ENCODE results near the gene ARPC1A.

DNA sequence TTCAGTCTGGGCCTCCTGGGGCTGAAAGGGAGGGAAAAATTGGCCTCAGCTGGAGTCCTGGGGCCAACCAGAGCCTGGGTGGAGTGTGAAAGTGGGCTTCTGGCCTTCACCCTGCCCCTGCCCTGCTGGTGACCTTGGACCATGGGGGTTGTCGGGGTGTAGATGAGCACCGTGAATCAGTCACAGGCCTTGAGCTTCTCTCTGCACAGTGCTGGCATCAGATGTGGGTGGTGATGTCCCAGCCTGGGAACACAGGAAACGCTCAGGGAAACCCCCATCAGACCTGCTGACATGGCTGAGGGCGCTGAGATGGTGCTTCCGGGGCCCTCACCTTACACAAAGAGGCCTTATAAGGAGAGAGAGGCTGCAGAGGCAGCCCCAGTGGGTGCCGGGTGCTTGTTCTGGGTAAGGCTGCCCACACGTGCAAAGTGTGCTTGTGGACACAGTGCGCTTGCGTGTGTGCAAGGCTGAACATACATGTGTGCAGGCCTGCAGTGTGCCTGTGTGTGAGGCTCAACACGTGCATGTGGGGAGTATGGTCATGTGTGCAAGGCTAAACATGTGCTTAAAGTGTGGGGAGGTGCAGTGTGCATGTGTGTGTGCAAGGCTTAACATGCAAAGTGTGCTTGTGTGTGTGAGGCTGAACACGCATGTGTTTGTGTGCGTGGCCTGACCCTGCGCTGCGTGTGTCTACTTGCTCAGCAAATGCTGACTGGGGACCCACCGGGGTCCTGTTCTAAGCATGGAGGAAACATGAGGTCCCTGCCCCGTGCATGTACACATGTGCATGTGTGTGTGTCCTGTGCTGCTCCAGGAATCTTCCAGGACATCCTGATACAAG, 55.3 kb downstream of the ARPC1A start:
- TF ChIP-seq, protein P1, sequence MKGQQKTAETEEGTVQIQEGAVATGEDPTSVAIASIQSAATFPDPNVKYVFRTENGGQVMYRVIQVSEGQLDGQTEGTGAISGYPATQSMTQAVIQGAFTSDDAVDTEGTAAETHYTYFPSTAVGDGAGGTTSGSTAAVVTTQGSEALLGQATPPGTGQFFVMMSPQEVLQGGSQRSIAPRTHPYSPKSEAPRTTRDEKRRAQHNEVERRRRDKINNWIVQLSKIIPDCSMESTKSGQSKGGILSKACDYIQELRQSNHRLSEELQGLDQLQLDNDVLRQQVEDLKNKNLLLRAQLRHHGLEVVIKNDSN (IDR thresholded peaks at IDR 0.05; ENCODE audit: borderline replicate concordance, low read depth), result no peak
- TF ChIP-seq CHD2 (IDR thresholded peaks at IDR 0.05; ENCODE audit: low read length, partially characterized antibody) (no peak), EP300 (IDR thresholded peaks at IDR 0.05; ENCODE audit: borderline replicate concordance in 1 of 2, low read depth in 1 of 2, low read length in 1 of 2) (no peak), TEAD4 (IDR thresholded peaks at IDR 0.05; ENCODE audit: borderline replicate concordance, insufficient read depth) (no peak), RAD21 (IDR thresholded peaks at IDR 0.05; ENCODE audit: low read length) (no peak), MXI1 (IDR thresholded peaks at IDR 0.05; ENCODE audit: low read depth, low read length) (no peak), POLR2AphosphoS5 (IDR thresholded peaks at IDR 0.05; ENCODE audit: low read depth, low read length) (0 out of 2 replicates have a peak, but pooled peaks have one; percentile 9), TCF12 (IDR thresholded peaks at IDR 0.05) (no peak)
- TF ChIP-seq, protein P2, sequence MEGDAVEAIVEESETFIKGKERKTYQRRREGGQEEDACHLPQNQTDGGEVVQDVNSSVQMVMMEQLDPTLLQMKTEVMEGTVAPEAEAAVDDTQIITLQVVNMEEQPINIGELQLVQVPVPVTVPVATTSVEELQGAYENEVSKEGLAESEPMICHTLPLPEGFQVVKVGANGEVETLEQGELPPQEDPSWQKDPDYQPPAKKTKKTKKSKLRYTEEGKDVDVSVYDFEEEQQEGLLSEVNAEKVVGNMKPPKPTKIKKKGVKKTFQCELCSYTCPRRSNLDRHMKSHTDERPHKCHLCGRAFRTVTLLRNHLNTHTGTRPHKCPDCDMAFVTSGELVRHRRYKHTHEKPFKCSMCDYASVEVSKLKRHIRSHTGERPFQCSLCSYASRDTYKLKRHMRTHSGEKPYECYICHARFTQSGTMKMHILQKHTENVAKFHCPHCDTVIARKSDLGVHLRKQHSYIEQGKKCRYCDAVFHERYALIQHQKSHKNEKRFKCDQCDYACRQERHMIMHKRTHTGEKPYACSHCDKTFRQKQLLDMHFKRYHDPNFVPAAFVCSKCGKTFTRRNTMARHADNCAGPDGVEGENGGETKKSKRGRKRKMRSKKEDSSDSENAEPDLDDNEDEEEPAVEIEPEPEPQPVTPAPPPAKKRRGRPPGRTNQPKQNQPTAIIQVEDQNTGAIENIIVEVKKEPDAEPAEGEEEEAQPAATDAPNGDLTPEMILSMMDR (IDR thresholded peaks at IDR 0.05), result no peak
- TF ChIP-seq, protein P3, sequence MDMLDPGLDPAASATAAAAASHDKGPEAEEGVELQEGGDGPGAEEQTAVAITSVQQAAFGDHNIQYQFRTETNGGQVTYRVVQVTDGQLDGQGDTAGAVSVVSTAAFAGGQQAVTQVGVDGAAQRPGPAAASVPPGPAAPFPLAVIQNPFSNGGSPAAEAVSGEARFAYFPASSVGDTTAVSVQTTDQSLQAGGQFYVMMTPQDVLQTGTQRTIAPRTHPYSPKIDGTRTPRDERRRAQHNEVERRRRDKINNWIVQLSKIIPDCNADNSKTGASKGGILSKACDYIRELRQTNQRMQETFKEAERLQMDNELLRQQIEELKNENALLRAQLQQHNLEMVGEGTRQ (IDR thresholded peaks at IDR 0.05; ENCODE audit: borderline replicate concordance, low read depth, low read length), result no peak
- TF ChIP-seq, protein P4, sequence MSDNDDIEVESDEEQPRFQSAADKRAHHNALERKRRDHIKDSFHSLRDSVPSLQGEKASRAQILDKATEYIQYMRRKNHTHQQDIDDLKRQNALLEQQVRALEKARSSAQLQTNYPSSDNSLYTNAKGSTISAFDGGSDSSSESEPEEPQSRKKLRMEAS (IDR thresholded peaks at IDR 0.05; ENCODE audit: low read depth), result no peak

Data from SK-N-SH (cell line).